Measurements from ENCODE around the gene PCDHGA1.

DNA sequence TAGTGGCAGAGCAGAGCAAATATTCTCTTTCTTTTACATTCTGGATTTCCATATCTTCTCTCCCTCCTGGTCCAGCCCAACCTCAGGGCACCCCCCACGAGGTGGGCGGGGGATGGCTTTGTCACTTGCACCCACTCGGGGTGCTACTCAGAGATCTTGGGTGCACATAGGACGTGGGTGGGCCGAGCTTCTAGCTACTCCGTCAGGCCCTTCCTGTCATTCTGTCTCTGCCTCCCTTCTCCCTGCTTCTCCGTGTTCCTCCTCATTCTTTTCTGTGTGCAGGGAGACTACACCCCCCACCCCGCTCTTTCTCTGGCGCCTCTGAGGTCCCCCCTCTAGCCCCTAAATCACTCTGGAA is 178.1 kb downstream of the PCDHGA1 start:
- TF ChIP-seq, protein P1, sequence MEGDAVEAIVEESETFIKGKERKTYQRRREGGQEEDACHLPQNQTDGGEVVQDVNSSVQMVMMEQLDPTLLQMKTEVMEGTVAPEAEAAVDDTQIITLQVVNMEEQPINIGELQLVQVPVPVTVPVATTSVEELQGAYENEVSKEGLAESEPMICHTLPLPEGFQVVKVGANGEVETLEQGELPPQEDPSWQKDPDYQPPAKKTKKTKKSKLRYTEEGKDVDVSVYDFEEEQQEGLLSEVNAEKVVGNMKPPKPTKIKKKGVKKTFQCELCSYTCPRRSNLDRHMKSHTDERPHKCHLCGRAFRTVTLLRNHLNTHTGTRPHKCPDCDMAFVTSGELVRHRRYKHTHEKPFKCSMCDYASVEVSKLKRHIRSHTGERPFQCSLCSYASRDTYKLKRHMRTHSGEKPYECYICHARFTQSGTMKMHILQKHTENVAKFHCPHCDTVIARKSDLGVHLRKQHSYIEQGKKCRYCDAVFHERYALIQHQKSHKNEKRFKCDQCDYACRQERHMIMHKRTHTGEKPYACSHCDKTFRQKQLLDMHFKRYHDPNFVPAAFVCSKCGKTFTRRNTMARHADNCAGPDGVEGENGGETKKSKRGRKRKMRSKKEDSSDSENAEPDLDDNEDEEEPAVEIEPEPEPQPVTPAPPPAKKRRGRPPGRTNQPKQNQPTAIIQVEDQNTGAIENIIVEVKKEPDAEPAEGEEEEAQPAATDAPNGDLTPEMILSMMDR (IDR thresholded peaks at IDR 0.05), result no peak
- TF ChIP-seq ZFX (IDR thresholded peaks at IDR 0.05; ENCODE audit: borderline replicate concordance), result no peak

Measured in 22Rv1 (cell line).